Superior temporal gyrus (tissue), 1 donor: ENCODE data around the gene C17orf107.

Source experiments
- DNase-seq: peaks from one replicate; pipeline ENCODE4 v3.0.0-alpha.2; 2016; ENCODE audit errors: extremely low spot score

Gene C17orf107

GRCh38 chr17:4948166-4948930 lies 49.0 kb downstream of the C17orf107 start, which contains the start of gene PFN1:
Gene PFN1, minus strand, starts transcription at chr17:4948530. Its CDS starts 136 bp downstream, at chr17:4948394.
- peak; percentile 70 for DNase-seq

GRCh38 chr17:4948931-4949320 lies 49.6 kb downstream of the C17orf107 start:
- DNase-seq, result peak; percentile 83

- DNase-seq, result no peak
Observed at GRCh38 chr17:4949321-4950074, 50.2 kb downstream of the C17orf107 start.

- DNase-seq, result no peak
Observed at GRCh38 chr17:4950075-4950745, 50.9 kb downstream of the C17orf107 start.

GRCh38 chr17:4950746-4951204 lies 51.4 kb downstream of the C17orf107 start, which contains the start of gene ENO3:
Gene ENO3, plus strand, starts transcription at chr17:4951119. Its CDS starts 711 bp downstream, at chr17:4951830.
- DNase-seq, result no peak

GRCh38 chr17:4951486-4951885 lies 52.1 kb downstream of the C17orf107 start:
- DNase-seq, result no peak
